Psoas muscle (tissue), 8 donors: ENCODE measurements around the gene SDS. TPM values are rescaled to one million over a fixed set of nuclear protein-coding genes. Genes with fewer than 3 reads are reported as not detected.

Experiments used
- ATAC-seq, 4 donors: fragments of 200-7000 bp; cut with Tn5 transposase; one replicate each; pipeline ENCODE4 v1.9.1; 2020; ENCODE audit warnings: moderate library complexity in 3 of 4, mild to moderate bottlenecking in 2 of 4
- DNase-seq, 2 donors: peaks; one replicate each; pipeline ENCODE4 v3.0.0-alpha.2; 2020
- H3K27ac ChIP-seq: fragments of 200-600 bp; one replicate; pipeline ENCODE4 v1.8.0; 2022
- H3K27me3 ChIP-seq, 3 donors: fragments of 200-600 bp in 1 of 3; one replicate each; pipeline versions ENCODE4 v1.6.1 to v1.8.0; 2013 to 2022; ENCODE audit warnings: low read length in 2 of 3, mild to moderate bottlenecking in 2 of 3, moderate library complexity in 1 of 3; ENCODE audit not compliant: insufficient read depth in 3 of 3
- H3K36me3 ChIP-seq, 2 donors: fragments of 200-600 bp in 1 of 2; one replicate each; pipeline versions ENCODE4 v1.6.1 to v1.8.0; 2013 to 2022; ENCODE audit warnings: low read depth in 1 of 2, mild to moderate bottlenecking in 1 of 2, moderate library complexity in 1 of 2; ENCODE audit not compliant: insufficient read depth in 1 of 2
- H3K4me1 ChIP-seq: fragments of 200-600 bp; one replicate; pipeline ENCODE4 v1.8.0; 2022
- H3K4me3 ChIP-seq: fragments of 200-600 bp; one replicate; pipeline ENCODE4 v1.8.0; 2022; ENCODE audit warnings: mild to moderate bottlenecking
- H3K9me3 ChIP-seq: fragments of 200-600 bp; one replicate; pipeline ENCODE4 v1.8.0; 2022
- WGBS, 3 donors: extraction: QIAGEN DNeasy Blood & Tissue Kit; methylation state at CpG; one replicate each; pipeline versions ENCODE4 v1.1.6 to v1.1.7; 2013; 5-methylcytosine and 5-hydroxymethylcytosine counted together
- intact Hi-C, 2 donors: fragments of 100-400 bp; cut with DNase I; formaldehyde crosslinking; loops; one replicate each; pipeline versions ENCODE4 v1.11.0 to v1.14.2; 2022
- polyA plus RNA-seq, 3 donors: library from polyadenylated mRNA; stranded (reverse); fragments of 200-250 nt; gene quantifications; one replicate each; pipeline ENCODE4 v1.2.3, GENCODE V29; 2013
- total RNA-seq, 4 donors: library from RNA; stranded (reverse); fragmentation: NEBNext Ultra II Directional in 2 of 4; extraction: Animal tissue kit (Norgen Biotek cat#: 25700) in 2 of 4; gene quantifications; one replicate each; pipeline versions ENCODE4 v1.2.1 to v1.2.4, GENCODE V29; 2021 to 2023
- TF ChIP-seq, protein P1 (sequence below): fragments of 200-600 bp; IDR thresholded peaks from one replicate; pipeline ENCODE4 v1.8.0; 2022; ENCODE audit warnings: antibody characterized with exemption
- donor health status: healthy with polysubstance abuse.
- donor health status: DM: no; HTN: no; CAD: no; lungs with moderate emphysema.
- donor health status: Bipolar disorder and iron deficiency.
- donor health status: healthy.
- donor health status: DM: yes; HTN: yes; CAD: no.
- donor health status: DM: no; HTN: no; CAD: no.
- donor health status: DM: no; HTN: no; CAD: no.
- donor health status: DM: yes; HTN: yes; CAD: no.

The SDS gene
- total and polyA plus RNA-seq, 7 donors = 0.05 to 0.91 (median 0.38) TPM; not detected in 3

DNA sequence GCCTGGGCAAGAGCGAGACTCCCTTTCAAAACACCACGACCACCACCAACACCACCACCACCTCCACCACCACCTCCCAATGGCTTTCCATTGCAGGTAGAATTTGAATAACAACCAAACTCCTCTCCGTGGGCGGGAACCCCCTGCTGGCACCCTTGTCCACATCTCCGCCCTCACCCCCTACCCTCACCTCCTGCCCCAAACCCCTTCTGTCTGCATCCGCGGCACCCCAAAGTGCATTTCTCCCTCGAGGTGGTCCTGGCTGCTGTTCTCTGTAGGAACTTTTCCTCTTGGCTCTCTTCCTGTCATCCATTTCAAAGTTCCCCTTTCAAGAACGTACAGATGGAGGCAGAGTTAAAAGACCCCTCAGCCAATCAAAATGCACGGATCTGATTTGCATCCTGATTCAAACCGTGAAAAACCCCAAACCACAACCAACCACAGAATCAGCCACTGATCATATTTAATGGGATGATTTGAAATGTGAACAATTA lies 22.3 kb upstream of the SDS start:
- ATAC-seq (no peak), DNase-seq (no peak)
- intact Hi-C loops = loop anchor here (1.0 to 5.0 kb wide), 4 partner anchors 94 to 234 kb away; no protein-coding TSS in a partner anchor
- 24 to 31% (median 26%) methylated on average over 11 of the region's 11 CpGs for WGBS, 3 donors
- Histone ChIP-seq H3K27me3 (no peaks in the 10 kb centered on the region), H3K9me3 (no peaks in the 10 kb centered on the region), H3K36me3 (no peaks in the 10 kb centered on the region), H3K4me3 (no peak overlapping the region), H3K4me1 (no peaks in the 10 kb centered on the region), H3K27ac (no peak overlapping the region)
- TF ChIP-seq, protein P1, sequence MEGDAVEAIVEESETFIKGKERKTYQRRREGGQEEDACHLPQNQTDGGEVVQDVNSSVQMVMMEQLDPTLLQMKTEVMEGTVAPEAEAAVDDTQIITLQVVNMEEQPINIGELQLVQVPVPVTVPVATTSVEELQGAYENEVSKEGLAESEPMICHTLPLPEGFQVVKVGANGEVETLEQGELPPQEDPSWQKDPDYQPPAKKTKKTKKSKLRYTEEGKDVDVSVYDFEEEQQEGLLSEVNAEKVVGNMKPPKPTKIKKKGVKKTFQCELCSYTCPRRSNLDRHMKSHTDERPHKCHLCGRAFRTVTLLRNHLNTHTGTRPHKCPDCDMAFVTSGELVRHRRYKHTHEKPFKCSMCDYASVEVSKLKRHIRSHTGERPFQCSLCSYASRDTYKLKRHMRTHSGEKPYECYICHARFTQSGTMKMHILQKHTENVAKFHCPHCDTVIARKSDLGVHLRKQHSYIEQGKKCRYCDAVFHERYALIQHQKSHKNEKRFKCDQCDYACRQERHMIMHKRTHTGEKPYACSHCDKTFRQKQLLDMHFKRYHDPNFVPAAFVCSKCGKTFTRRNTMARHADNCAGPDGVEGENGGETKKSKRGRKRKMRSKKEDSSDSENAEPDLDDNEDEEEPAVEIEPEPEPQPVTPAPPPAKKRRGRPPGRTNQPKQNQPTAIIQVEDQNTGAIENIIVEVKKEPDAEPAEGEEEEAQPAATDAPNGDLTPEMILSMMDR = no peak

DNA sequence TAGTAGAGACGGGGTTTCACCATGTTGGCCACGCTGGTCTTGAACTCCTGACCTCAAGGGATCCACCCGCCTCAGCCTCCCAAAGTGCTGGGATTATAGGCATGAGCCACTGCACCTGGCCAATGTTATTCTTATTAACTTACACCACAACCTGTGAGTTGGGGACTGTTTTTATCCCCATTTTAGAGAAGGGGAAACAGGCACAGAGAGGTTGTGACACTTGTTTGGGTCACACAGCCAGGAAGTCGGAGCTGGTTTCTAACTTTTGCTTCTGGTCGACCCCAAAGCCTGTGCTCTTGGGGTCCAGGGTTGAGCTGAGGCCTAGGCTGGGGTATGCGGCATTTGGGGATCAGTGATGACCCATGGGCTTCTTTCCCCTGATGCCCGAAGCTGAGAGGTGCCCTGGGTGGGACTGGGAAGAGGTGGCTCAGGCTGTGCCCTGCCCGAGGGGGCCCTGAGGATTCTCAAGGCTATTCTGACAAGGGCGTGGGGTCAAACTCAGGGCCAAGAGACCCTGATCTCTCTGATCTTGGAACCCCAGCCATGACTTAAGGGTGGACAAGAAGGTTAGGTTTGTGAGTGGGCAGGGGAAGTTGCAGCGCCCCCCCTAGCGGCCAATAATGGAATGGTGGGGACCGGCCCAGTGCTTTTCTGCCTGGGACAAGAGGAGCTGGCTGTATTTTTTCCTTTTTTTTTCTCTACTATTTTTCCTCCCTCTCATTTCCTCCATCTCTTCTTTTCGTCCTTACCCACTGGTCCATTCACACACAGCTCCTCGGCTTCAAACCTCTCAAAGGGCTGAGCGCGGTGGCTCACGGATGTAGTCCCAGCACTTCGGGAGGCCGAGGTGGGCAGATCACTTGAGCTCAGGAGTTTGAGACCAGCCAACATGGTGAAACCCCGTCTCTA lies 21.5 kb upstream of the SDS start:
- peak in 3 of 4 donors; percentile 53 to 80 (median 70) for ATAC-seq
- WGBS, 3 donors = 53 to 56% (median 53%) methylated on average over 19 to 20 of the region's 20 CpGs
- Histone ChIP-seq H3K4me1 (no peaks in the 10 kb centered on the region), H3K4me3 (no peak overlapping the region), H3K27ac (no peak overlapping the region), H3K27me3 (no peaks in the 10 kb centered on the region), H3K9me3 (no peaks in the 10 kb centered on the region), H3K36me3 (no peaks in the 10 kb centered on the region)
- TF ChIP-seq, protein P1 = peak; percentile 78
- intact Hi-C loops = loop anchor here (1.0 to 5.0 kb wide), 4 partner anchors 93 to 233 kb away; no protein-coding TSS in a partner anchor
- peak; percentile 45 to 71 for DNase-seq

DNA sequence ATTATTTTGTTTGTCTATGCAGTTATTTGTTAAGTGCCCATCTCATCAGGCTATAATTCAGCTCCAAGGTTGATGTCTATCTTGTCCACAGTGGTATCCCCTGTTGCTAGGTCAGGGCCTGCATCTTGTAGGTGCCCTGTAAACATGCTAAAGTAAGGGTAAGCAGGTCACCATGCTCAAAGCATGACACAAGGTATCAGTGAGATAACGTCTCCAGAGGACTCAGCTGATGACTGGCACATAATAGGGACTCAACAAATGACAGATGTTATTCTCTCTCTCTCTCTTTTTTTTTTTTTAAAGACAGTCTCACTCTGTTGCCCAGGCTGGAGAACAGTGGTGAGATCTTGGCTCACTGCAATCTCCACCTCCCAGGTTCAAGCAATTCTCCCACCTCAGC lies 20.8 kb upstream of the SDS start:
- H3K4me3 ChIP-seq = no peak overlapping the region
- H3K9me3 ChIP-seq = no peaks in the 10 kb centered on the region
- ATAC-seq (no peak), DNase-seq (no peak)
- no peaks in the 10 kb centered on the region for H3K36me3 ChIP-seq
- no peak overlapping the region for H3K27ac ChIP-seq
- no peaks in the 10 kb centered on the region for H3K27me3 ChIP-seq
- TF ChIP-seq, protein P1 = no peak
- H3K4me1 ChIP-seq = no peaks in the 10 kb centered on the region
- WGBS, 3 donors = 77 to 85% (median 83%) methylated on average over 1 of the region's 1 CpG
- intact Hi-C loops = no loop called here

DNA sequence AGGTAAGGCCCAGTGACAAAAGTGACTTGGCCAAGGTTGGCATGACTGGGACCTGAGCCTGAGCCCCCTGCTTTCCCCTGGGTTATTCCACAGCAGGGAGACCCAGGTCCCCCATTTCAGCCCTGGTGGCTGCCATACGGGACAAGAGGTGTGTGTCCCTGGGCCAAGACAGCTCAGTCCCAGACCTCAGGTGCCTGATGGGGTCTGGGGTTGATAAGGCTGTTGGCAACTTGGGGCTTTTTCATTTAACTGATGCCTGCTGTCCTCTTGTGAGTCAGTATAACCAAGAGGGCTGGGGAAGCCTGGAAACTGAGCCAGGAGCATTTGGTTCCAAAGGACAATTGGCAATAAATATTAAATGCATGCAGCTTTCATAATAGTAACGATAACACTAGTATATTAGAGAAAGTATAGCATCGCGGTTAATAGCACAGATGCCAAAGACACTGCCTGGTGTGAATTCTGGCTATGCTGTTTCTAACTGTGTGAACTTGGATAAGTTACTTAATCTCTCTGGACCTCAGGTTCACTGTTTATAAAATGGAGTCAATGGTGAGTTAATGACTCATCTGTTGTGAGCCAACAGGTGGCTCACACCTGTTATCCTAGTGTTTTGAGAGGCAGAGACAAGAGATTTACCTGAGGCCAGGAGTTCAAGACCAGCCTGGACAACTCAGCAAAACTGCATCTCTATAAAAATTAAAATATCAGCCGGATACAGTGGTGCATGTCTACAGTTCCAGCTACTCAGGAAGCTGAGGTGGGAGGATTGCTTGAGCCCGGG lies 19.4 kb upstream of the SDS start:
- no peak for DNase-seq
- Histone ChIP-seq H3K9me3 (no peaks in the 10 kb centered on the region), H3K36me3 (no peaks in the 10 kb centered on the region), H3K4me3 (peak overlapping the region; percentile 59), H3K27ac (no peak overlapping the region), H3K27me3 (no peaks in the 10 kb centered on the region), H3K4me1 (no peaks in the 10 kb centered on the region)
- intact Hi-C loops = no loop called here
- TF ChIP-seq, protein P1 = no peak
- ATAC-seq = no peak
- 74 to 82% (median 80%) methylated on average over 6 of the region's 6 CpGs for WGBS, 3 donors
